HepG2 (cell line): Measurements from ENCODE around the gene JOSD2. TPM values are rescaled to one million over a fixed set of nuclear protein-coding genes. Genes with fewer than 3 reads are reported as not detected.

ENCODE experiments used
- ATAC-seq: fragments of 200-7000 bp; cut with Tn5 transposase; 3 replicates; pipeline ENCODE4 v1.9.1; 2020; ENCODE audit warnings: mild to moderate bottlenecking, moderate library complexity
- BruUV-seq: library from RNA; stranded (reverse); fragments of 400-500 nt; replicated peaks from 2 replicates; lab custom pipeline; 2021; lab: Mats Ljungman, UMichigan
- CTCF ChIA-PET: fragments of 300-600 bp; formaldehyde crosslinking; extraction: SDS; loops from one replicate; lab custom pipeline; 2021; ENCODE audit warnings: low total read pairs, inconsistent platforms, low intra/inter-chr PET ratio; lab: Yijun Ruan, JAX
- POLR2A ChIA-PET: fragments of 350-600 bp; sonication (Branson Sonifier 250); formaldehyde crosslinking; loops from one replicate; lab custom pipeline; 2020; ENCODE audit warnings: antibody characterized with exemption, inconsistent platforms; lab: Yijun Ruan, JAX
- DNase-seq: peaks from one replicate; pipeline ENCODE4 v3.0.0-alpha.2; 2015; ENCODE audit warnings: low spot score
- FAIRE-seq: peaks from 3 replicates; lab custom pipeline; 2011; peaks lifted over from hg19 to GRCh38; lab: Jason Lieb, UNC
- H2AFZ ChIP-seq: one replicate; pipeline ENCODE4 v1.6.1; 2011; ENCODE audit warnings: low read length, inconsistent platforms
- H3K27ac ChIP-seq: fragments of 300-600 bp; 3 replicates; pipeline ENCODE4 v1.8.0; 2011; ENCODE audit warnings: mixed run types, mild to moderate bottlenecking, mixed read lengths, low read length, inconsistent platforms; ENCODE audit not compliant: insufficient read depth; ENCODE audit errors: extremely low read length
- H3K27me3 ChIP-seq, 2 experiments: fragments of 200-600 bp in 1 of 2; 2 replicates in 1 of 2; 3 replicates in 1 of 2; pipeline versions ENCODE4 v1.6.0 to v1.8.0; 2011; ENCODE audit warnings: low read length in 2 of 2, mild to moderate bottlenecking in 2 of 2, moderate library complexity in 2 of 2, inconsistent platforms in 1 of 2; ENCODE audit not compliant: insufficient read depth in 2 of 2, control insufficient read depth in 1 of 2
- H3K36me3 ChIP-seq, 2 experiments: fragments of 200-600 bp in 1 of 2; replicated peaks in 1 of 2; 2 replicates in 1 of 2; 3 replicates in 1 of 2; pipeline versions ENCODE4 v1.5.1 to v1.8.0; 2011; ENCODE audit warnings: low read length in 2 of 2, inconsistent platforms in 1 of 2; ENCODE audit not compliant: insufficient read depth in 2 of 2, control insufficient read depth in 1 of 2
- H3K4me1 ChIP-seq: 2 replicates; pipeline ENCODE4 v1.5.1; 2012; ENCODE audit warnings: low read length, inconsistent platforms; ENCODE audit not compliant: insufficient read depth
- H3K4me2 ChIP-seq: 2 replicates; pipeline ENCODE4 v1.6.0; 2011; ENCODE audit warnings: low read depth, low read length, inconsistent platforms
- H3K4me3 ChIP-seq, 3 experiments: fragments of 200-600 bp in 1 of 3; sonication (generic), shearing (Covaris generic) in 1 of 3; replicated peaks in 1 of 3; 2 replicates each; pipeline ENCODE4 v1.5.1; 2011 to 2016; ENCODE audit warnings: low read length in 3 of 3, inconsistent platforms in 2 of 3, low read depth in 2 of 3, mild to moderate bottlenecking in 2 of 3, control low read depth in 1 of 3, mixed read lengths in 1 of 3; ENCODE audit not compliant: insufficient read depth in 1 of 3
- H3K79me2 ChIP-seq: one replicate; pipeline ENCODE4 v1.6.1; 2011; ENCODE audit warnings: low read length, inconsistent platforms; ENCODE audit not compliant: insufficient read depth
- H3K9ac ChIP-seq: 2 replicates; pipeline ENCODE4 v1.6.0; 2011; ENCODE audit warnings: mild to moderate bottlenecking, low read depth, low read length, inconsistent platforms; ENCODE audit not compliant: insufficient read depth
- H3K9me3 ChIP-seq: 2 replicates; pipeline ENCODE4 v1.5.1; 2012; ENCODE audit warnings: mild to moderate bottlenecking, low read length
- H4K20me1 ChIP-seq: 2 replicates; pipeline ENCODE4 v1.6.0; 2011; ENCODE audit warnings: inconsistent platforms, mild to moderate bottlenecking, low read length, moderate library complexity; ENCODE audit not compliant: insufficient read depth
- BHLHE40 ChIP-seq: IDR thresholded peaks from 2 replicates; pipeline ENCODE4 v1.6.1; 2011; ENCODE audit warnings: low read length, improper control_type of control experiment
- GPBP1L1 ChIP-seq: sonication (generic); formaldehyde crosslinking; IDR thresholded peaks from 2 replicates; pipeline ENCODE4 v1.5.0; 2020; ENCODE audit warnings: mild to moderate bottlenecking, missing genetic modification reagents
- KDM2A ChIP-seq: sonication (generic); formaldehyde crosslinking; IDR thresholded peaks from 2 replicates; pipeline ENCODE4 v1.4.0; 2020; ENCODE audit warnings: low read depth, missing genetic modification reagents, borderline replicate concordance
- SETDB1 ChIP-seq: sonication (generic); formaldehyde crosslinking; IDR thresholded peaks from 2 replicates; pipeline ENCODE4 v1.5.1; 2020; ENCODE audit warnings: missing genetic modification reagents, mild to moderate bottlenecking, borderline replicate concordance
- TFDP2 ChIP-seq: sonication (generic); formaldehyde crosslinking; IDR thresholded peaks from 2 replicates; pipeline ENCODE4 v1.4.0; 2020; ENCODE audit warnings: missing genetic modification reagents
- ZMYM4 ChIP-seq: sonication (generic); formaldehyde crosslinking; IDR thresholded peaks from 2 replicates; pipeline ENCODE4 v1.8.1; 2023; ENCODE audit warnings: mild to moderate bottlenecking, missing genetic modification reagents
- ZNF337 ChIP-seq: sonication (generic); formaldehyde crosslinking; IDR thresholded peaks from 2 replicates; pipeline ENCODE4 v1.5.1; 2020; ENCODE audit warnings: missing genetic modification reagents, low read depth, mild to moderate bottlenecking, borderline replicate concordance
- ZNF362 ChIP-seq: sonication (generic); formaldehyde crosslinking; IDR thresholded peaks from 2 replicates; pipeline ENCODE4 v1.4.0; 2020; ENCODE audit warnings: missing genetic modification reagents, mild to moderate bottlenecking, borderline replicate concordance
- ZNF441 ChIP-seq: sonication (generic); formaldehyde crosslinking; IDR thresholded peaks from 2 replicates; pipeline ENCODE4 v1.7.0; 2021; ENCODE audit warnings: missing genetic modification reagents, borderline replicate concordance
- ZNF563 ChIP-seq: sonication (generic); formaldehyde crosslinking; IDR thresholded peaks from 2 replicates; pipeline ENCODE4 v1.8.0; 2022; ENCODE audit warnings: mild to moderate bottlenecking, moderate library complexity, missing genetic modification reagents
- WGBS: methylation state at CpG from one replicate; pipeline ENCODE4 v1.1.6; 2017; ENCODE audit warnings: low lambda C conversion rate; 5-methylcytosine and 5-hydroxymethylcytosine counted together
- in situ Hi-C: cut with HindIII; loops from 2 replicates; pipeline ENCODE4 v1.10.0; 2017; ENCODE audit warnings: low pct_unique_long_range_greater_than_20kb; ENCODE audit not compliant: extremely low pct_ligation_motif_present
- intact Hi-C: fragments of 100-400 bp; cut with micrococcal nuclease; formaldehyde crosslinking; loops from one replicate; pipeline ENCODE4 v1.10.0; 2022; ENCODE audit not compliant: unreplicated experiment
- polyA plus RNA-seq, 8 experiments: library from polyadenylated mRNA; depleted of rRNA in 3 of 8; stranded (reverse) in 7 of 8; unstranded in 1 of 8; fragments of >200 nt; fragmentation: Illumina TruSeq in 4 of 8; extraction: Trizol in 4 of 8; gene quantifications; 2 replicates each; pipeline versions ENCODE4 v1.2.1 to v1.2.3, GENCODE V29; 2011 to 2016; ENCODE audit warnings: low read depth in 4 of 8, missing spikeins in 1 of 8, mixed read lengths in 1 of 8; ENCODE audit not compliant: insufficient read depth in 1 of 8
- total RNA-seq, 5 experiments: library from RNA; depleted of rRNA; stranded (reverse); fragments of >200 nt; fragmentation: Illumina TruSeq; extraction: Trizol; gene quantifications; 2 replicates each; pipeline ENCODE4 v1.2.3, GENCODE V29; 2016; ENCODE audit warnings: low read depth in 1 of 5
- TF ChIP-seq, protein P1 (sequence below): sonication (generic); formaldehyde crosslinking; IDR thresholded peaks from 2 replicates; pipeline ENCODE4 v1.8.0; 2023; ENCODE audit warnings: mild to moderate bottlenecking, missing genetic modification reagents
- TF ChIP-seq, protein P2 (sequence below), 2 experiments: sonication (generic) in 1 of 2; formaldehyde crosslinking in 1 of 2; IDR thresholded peaks; 2 replicates each; pipeline versions ENCODE4 v1.4.0 to v1.6.1; 2018 to 2020; ENCODE audit warnings: missing genetic modification reagents in 2 of 2, borderline replicate concordance in 1 of 2, low read depth in 1 of 2, mild to moderate bottlenecking in 1 of 2, missing biosample characterization in 1 of 2

Gene JOSD2
- total and polyA plus RNA-seq, 2 of the 13 experiments (the other 11 are each of a cell fraction or from before 2014, with no cell fraction given), result 2.0 to 4.1 TPM

- peak; percentile 71 for DNase-seq
- no peak overlapping the region for H3K9ac ChIP-seq
- no peaks in the 10 kb centered on the region for H3K36me3 ChIP-seq
- WGBS, result 12% methylated on average over 15 of the region's 28 CpGs
- H4K20me1 ChIP-seq, result no peaks in the 10 kb centered on the region
- ChIA-PET CTCF (interaction anchor here (1.6 to 3.4 kb wide), 3 partner anchors 18 to 104 kb away, joined by 7 to 16 read pairs (median 9); no protein-coding TSS in a partner anchor), POLR2A (interaction anchor here (1.0 to 1.5 kb wide), 2 partner anchors 85 to 104 kb away, joined by 3 to 7 read pairs; partner anchors contain the start of gene NR1H2)
- intact Hi-C loops, result no loop called here
- H3K79me2 ChIP-seq, result no peaks in the 10 kb centered on the region
- H2AFZ ChIP-seq, result no peak overlapping the region
- BruUV-seq, result no TSS peak
- H3K27ac ChIP-seq, result no peak overlapping the region
- peak; percentile 63 for ATAC-seq
- H3K4me1 ChIP-seq, result peaks cover 46% of the 10 kb centered on the region
- peak overlapping the region; percentile 60 for H3K4me2 ChIP-seq
- FAIRE-seq, result peak; percentile 83
- in situ Hi-C loops, result loop anchor here (10.0 kb wide), 1 partner anchor 86 kb away; the partner anchor contains the start of gene NR1H2
- H3K4me3 ChIP-seq, result peak overlapping the region in 1 of 3 experiments; percentile 43; a peak in 1 of 6 replicates
- H3K27me3 ChIP-seq, result peaks cover 0 to 7% of the 10 kb centered on the region in 2 experiments; a peak in 2 of 5 replicates
- no peaks in the 10 kb centered on the region for H3K9me3 ChIP-seq
- TF ChIP-seq TFDP2 (no peak), ZNF362 (CRISPR knock-in tag) (peak; percentile 48; the same call in 1 of the 2 replicates), ZNF441 (CRISPR knock-in tag) (no peak), ZNF337 (CRISPR knock-in tag) (no peak), GPBP1L1 (no peak), KDM2A (CRISPR knock-in tag) (peak; percentile 62; the same call in 1 of the 2 replicates), ZMYM4 (CRISPR knock-in tag) (0 out of 2 replicates have a peak, but pooled peaks have one; percentile 22), BHLHE40 (peak; percentile 35; the same call in 1 of the 2 replicates), ZNF563 (CRISPR knock-in tag) (0 out of 2 replicates have a peak, but pooled peaks have one; percentile 26), SETDB1 (CRISPR knock-in tag) (no peak)
- TF ChIP-seq, protein P1, sequence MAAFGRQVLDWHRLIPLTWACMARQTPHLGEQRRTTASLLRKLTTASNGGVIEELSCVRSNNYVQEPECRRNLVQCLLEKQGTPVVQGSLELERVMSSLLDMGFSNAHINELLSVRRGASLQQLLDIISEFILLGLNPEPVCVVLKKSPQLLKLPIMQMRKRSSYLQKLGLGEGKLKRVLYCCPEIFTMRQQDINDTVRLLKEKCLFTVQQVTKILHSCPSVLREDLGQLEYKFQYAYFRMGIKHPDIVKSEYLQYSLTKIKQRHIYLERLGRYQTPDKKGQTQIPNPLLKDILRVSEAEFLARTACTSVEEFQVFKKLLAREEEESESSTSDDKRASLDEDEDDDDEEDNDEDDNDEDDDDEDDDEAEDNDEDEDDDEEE (CRISPR knock-in tag), result 0 out of 2 replicates have a peak, but pooled peaks have one; percentile 54
- TF ChIP-seq, protein P2, sequence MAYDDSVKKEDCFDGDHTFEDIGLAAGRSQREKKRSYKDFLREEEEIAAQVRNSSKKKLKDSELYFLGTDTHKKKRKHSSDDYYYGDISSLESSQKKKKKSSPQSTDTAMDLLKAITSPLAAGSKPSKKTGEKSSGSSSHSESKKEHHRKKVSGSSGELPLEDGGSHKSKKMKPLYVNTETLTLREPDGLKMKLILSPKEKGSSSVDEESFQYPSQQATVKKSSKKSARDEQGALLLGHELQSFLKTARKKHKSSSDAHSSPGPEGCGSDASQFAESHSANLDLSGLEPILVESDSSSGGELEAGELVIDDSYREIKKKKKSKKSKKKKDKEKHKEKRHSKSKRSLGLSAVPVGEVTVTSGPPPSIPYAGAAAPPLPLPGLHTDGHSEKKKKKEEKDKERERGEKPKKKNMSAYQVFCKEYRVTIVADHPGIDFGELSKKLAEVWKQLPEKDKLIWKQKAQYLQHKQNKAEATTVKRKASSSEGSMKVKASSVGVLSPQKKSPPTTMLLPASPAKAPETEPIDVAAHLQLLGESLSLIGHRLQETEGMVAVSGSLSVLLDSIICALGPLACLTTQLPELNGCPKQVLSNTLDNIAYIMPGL (CRISPR knock-in tag; IDR thresholded peaks at IDR 0.05; ENCODE audit: borderline replicate concordance in 1 of 2, low read depth in 1 of 2), result 0 out of 4 replicates have a peak, but pooled peaks of 1 of the 2 experiments have one; percentile 57
Measured at GRCh38 chr19:50461066-50461875, 49.7 kb downstream of the JOSD2 start.
